GM13976 (cell line): ENCODE data around the gene PICALM.

Experiments used
- DNase-seq: peaks from one replicate; pipeline ENCODE4 v3.0.0; 2012; ENCODE audit warnings: low spot score
- in situ Hi-C: fragments of 300-500 bp; cut with MboI; formaldehyde crosslinking; loops from one replicate; pipeline ENCODE4 v1.12.0; 2022; ENCODE audit warnings: low sequenced_read_pairs, mixed read lengths, inconsistent platforms; ENCODE audit not compliant: unreplicated experiment
- TF ChIP-seq, protein P1 (sequence below): IDR thresholded peaks from 2 replicates; pipeline ENCODE4 v1.5.1; 2012; ENCODE audit warnings: borderline replicate concordance, mild to moderate bottlenecking; ENCODE audit not compliant: insufficient read depth; ENCODE audit errors: extremely low read depth, missing control alignments, control extremely low read depth

The PICALM gene

DNA sequence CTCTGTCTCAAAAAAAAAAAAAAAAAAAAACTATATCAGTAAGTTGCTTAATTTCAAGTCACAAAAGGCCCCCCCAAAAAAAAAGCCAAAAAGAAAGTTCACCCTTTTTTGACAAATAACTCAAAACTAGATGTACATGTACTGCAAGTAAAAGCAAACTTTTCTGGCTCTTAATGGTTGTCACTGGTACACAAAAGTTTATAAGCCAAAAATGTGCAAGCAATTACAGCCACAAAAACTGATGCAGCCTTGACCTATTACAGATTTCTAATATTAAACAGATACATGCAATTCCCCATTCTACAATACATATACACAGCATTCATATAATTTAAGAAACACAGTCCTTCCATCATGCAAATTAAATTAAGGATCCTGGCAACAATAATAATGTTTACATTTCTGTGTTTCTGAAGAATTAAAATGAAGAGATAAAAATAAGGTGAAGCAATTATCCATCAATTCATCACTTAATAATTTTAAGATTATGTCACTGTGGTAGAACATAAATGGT lies 18.6 kb downstream of the PICALM start:
- in situ Hi-C loops = no loop called here
- TF ChIP-seq, protein P1, sequence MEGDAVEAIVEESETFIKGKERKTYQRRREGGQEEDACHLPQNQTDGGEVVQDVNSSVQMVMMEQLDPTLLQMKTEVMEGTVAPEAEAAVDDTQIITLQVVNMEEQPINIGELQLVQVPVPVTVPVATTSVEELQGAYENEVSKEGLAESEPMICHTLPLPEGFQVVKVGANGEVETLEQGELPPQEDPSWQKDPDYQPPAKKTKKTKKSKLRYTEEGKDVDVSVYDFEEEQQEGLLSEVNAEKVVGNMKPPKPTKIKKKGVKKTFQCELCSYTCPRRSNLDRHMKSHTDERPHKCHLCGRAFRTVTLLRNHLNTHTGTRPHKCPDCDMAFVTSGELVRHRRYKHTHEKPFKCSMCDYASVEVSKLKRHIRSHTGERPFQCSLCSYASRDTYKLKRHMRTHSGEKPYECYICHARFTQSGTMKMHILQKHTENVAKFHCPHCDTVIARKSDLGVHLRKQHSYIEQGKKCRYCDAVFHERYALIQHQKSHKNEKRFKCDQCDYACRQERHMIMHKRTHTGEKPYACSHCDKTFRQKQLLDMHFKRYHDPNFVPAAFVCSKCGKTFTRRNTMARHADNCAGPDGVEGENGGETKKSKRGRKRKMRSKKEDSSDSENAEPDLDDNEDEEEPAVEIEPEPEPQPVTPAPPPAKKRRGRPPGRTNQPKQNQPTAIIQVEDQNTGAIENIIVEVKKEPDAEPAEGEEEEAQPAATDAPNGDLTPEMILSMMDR = no peak
- no peak for DNase-seq

DNA sequence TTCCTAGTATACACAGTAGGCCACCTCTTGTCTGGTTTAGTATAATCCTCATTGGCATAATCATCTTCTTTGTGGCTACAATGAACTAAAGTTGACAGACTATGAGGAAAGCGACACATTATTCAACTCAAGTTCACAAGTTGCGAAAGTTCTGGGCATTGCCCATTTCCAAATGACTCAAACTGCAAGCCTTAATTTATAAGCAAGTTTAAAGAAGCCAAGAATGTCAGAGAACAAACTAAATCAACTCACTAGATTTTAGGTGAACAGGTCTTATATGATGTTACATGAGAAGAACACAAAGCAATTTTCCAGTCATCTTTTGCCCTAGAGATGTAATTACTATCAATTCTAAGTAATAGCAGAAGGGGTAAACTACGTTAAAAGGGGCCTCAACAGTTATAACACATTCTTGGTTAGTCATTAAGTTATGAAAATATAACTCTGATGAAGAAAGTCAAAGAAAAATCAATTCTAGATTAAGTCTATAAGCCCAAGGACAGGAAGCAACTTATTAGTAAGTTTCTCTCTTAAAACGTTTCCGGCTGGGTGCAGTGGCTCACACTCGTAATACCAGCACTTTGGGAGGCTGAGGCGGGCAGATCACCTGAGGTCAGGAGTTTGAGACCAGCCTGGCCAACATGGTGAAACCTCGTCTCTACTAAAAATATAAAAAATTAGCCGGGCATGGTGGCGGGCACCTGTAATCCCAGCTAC lies 21.5 kb downstream of the PICALM start:
- in situ Hi-C loops = loop anchor here (10.0 kb wide), 1 partner anchor 147 kb away; no protein-coding TSS in a partner anchor
- no peak for DNase-seq
- TF ChIP-seq, protein P1 = no peak

DNA sequence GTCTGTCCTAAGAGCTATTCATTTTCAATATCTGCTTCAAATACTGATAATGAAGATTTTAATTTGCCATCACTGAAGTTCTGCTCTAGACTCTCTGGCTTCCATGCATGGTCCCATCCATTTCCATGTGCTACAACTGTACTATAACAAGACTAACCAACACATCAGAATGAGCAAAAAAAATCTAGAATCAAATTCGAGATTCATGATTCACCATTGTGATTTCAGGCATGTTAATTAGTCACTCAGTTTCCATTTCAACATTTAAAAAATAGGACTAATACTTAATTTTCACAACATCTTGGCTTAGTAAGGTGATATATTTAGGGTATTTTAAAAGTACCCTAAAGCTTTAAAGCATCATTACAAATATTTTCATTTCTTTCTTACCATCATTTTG lies 22.8 kb downstream of the PICALM start:
- no peak for DNase-seq
- TF ChIP-seq, protein P1 = no peak
- in situ Hi-C loops = loop anchor here (10.0 kb wide), 1 partner anchor 149 kb away; no protein-coding TSS in a partner anchor

DNA sequence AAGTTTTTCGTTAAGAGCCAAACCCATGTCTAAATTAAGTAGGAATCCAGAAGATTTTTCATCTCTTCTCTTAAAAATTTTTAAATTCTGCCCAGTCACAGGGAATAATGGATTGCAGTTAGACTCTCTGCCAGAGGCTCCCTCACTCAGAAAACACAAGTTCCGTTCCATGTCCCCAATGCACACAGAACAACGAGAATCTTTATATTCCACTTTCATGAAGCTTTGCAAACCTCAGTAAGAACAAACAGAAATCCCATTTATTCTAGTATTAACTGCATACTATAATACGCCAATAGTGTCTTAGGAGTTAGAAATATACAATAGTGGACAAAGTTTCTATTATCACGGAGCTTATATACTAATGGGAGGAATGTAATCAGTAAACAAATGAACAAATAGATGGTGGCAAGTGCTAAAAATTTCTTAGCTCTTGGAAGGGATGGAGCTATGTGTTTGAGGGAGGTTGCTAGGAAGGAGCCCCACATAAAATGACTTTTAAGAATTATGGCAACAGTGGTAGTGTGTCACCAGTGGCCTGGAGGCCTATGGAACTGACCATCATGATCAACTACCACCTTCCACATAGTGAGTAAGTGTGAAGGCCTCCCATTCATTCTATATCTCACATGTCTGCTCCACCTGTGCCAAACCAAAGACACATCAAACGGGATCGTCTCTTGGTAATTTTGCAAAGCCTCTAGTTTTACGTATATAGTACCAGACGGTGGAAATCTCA lies 24.9 kb downstream of the PICALM start:
- in situ Hi-C loops = loop anchor here (10.0 kb wide), 1 partner anchor 151 kb away; no protein-coding TSS in a partner anchor
- no peak for DNase-seq
- TF ChIP-seq, protein P1 = no peak

DNA sequence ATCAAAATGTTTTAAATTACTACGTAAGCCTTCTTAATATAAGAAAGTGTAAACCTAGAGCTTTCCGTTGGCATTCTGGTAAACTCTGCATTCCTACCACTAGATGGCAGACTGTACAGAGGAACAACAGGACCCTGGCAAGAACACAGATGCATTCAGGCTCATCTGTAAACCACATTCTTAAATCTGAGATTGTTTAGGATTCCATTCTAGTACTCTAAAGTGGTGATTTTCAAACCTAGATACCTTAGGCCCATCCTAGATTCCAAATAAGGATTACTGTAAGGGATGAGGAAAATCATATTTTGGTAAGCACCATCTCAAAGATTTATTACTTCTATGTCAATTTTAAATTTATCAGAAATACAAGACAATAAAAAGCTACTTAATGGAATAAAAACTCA lies 26.9 kb downstream of the PICALM start:
- TF ChIP-seq, protein P1 = peak; percentile 72
- in situ Hi-C loops = loop anchor here (10.0 kb wide), 1 partner anchor 153 kb away; no protein-coding TSS in a partner anchor
- DNase-seq = peak; percentile 64
